ENCODE data around the gene REST. TPM values are rescaled to one million over a fixed set of nuclear protein-coding genes. Genes with fewer than 3 reads are reported as not detected.

REST gene
- total RNA-seq, 1 donor from 2014 or later = 66.2 TPM

- H3K36me3 Mint-ChIP-seq = peaks cover 19% of the 10 kb centered on the region
- H3K9me3 Mint-ChIP-seq = no peaks in the 10 kb centered on the region
- no peak for TF ChIP-seq CTCF (conservative IDR thresholded peaks at IDR 0.05)
- peak overlapping the region; percentile 91 for H3K27ac Mint-ChIP-seq
- no peak for DNase-seq (ENCODE audit: extremely low spot score, unreplicated experiment)
- peaks cover 20% of the 10 kb centered on the region for H3K27me3 Mint-ChIP-seq
- H3K4me1 Mint-ChIP-seq (ENCODE audit: unreplicated experiment) = peaks cover 32% of the 10 kb centered on the region
- H3K4me3 Mint-ChIP-seq = peak overlapping the region; percentile 91
Measured at GRCh38 chr4:56906489-56907393, 959 bp upstream of the REST start.

- no peaks in the 10 kb centered on the region for H3K9me3 Mint-ChIP-seq
- TF ChIP-seq CTCF (conservative IDR thresholded peaks at IDR 0.05) = no peak
Measured at GRCh38 chr4:56908206-56909085, 746 bp downstream of the REST start.

GRCh38 chr4:56909086-56909894 is 1.6 kb downstream of the REST start:
- no peaks in the 10 kb centered on the region for H3K9me3 Mint-ChIP-seq
- H3K27ac Mint-ChIP-seq = peak overlapping the region; percentile 98
- peaks cover 16% of the 10 kb centered on the region for H3K27me3 Mint-ChIP-seq
- peaks cover 34% of the 10 kb centered on the region for H3K4me1 Mint-ChIP-seq (ENCODE audit: unreplicated experiment)
- peak overlapping the region; percentile 99 for H3K4me3 Mint-ChIP-seq
- DNase-seq (ENCODE audit: extremely low spot score, unreplicated experiment) = peak; percentile 76
- TF ChIP-seq CTCF (conservative IDR thresholded peaks at IDR 0.05) = no peak
- peaks cover 19% of the 10 kb centered on the region for H3K36me3 Mint-ChIP-seq

More at GRCh38 chr4:56908206-56909085, 746 bp downstream of the REST start:
- Mint-ChIP-seq H3K27ac (peak overlapping the region; percentile 98), H3K4me3 (peak overlapping the region; percentile 99), H3K4me1 (ENCODE audit: unreplicated experiment) (peaks cover 33% of the 10 kb centered on the region), H3K27me3 (peaks cover 20% of the 10 kb centered on the region), H3K36me3 (peaks cover 19% of the 10 kb centered on the region)
- peak; percentile 83 for DNase-seq (ENCODE audit: extremely low spot score, unreplicated experiment)

- TF ChIP-seq CTCF (conservative IDR thresholded peaks at IDR 0.05) = no peak
- Mint-ChIP-seq H3K27me3 (peaks cover 16% of the 10 kb centered on the region), H3K9me3 (no peaks in the 10 kb centered on the region), H3K4me1 (ENCODE audit: unreplicated experiment) (peaks cover 37% of the 10 kb centered on the region), H3K27ac (peak overlapping the region; percentile 98), H3K36me3 (peaks cover 19% of the 10 kb centered on the region), H3K4me3 (peak overlapping the region; percentile 99)
- DNase-seq (ENCODE audit: extremely low spot score, unreplicated experiment) = no peak
Measured at GRCh38 chr4:56910172-56910967, 2.7 kb downstream of the REST start.

All from type B pancreatic cell (in vitro differentiated cells).